K562 (cell line): ENCODE data around the gene BRD7. TPM values are rescaled to one million over a fixed set of nuclear protein-coding genes. Genes with fewer than 3 reads are reported as not detected.
A peak's percentile ranks its signal among the peaks of the same experiment; 100 is the strongest.

Source experiments
- ATAC-seq: fragments of 200-7000 bp; cut with Tn5 transposase; 3 replicates; pipeline ENCODE4 v1.9.1; 2020; ENCODE audit warnings: moderate library complexity
- BruUV-seq: library from RNA; stranded (reverse); fragments of 400-500 nt; replicated peaks from 2 replicates; lab custom pipeline; 2021; lab: Mats Ljungman, UMichigan
- CTCF ChIA-PET: fragments of 300-600 bp; formaldehyde crosslinking; extraction: SDS; loops from one replicate; lab custom pipeline; 2021; ENCODE audit warnings: low intra/inter-chr PET ratio; lab: Yijun Ruan, JAX
- POLR2A ChIA-PET: fragments of 300-600, 350-650 bp; sonication (Branson Sonifier 250); formaldehyde crosslinking; extraction: SDS; loops from one replicate; lab custom pipeline; 2021; ENCODE audit warnings: antibody characterized with exemption, inconsistent platforms; lab: Yijun Ruan, JAX
- DNase-seq, 4 experiments: peaks; one replicate each; pipeline versions ENCODE4 v3.0.0 to v3.0.0-alpha.2; 2011 to 2018; ENCODE audit warnings: low spot score in 3 of 4, mixed read lengths in 3 of 4; ENCODE audit errors: extremely low read depth in 1 of 4
- FAIRE-seq: peaks from 2 replicates; lab custom pipeline; 2011; peaks lifted over from hg19 to GRCh38; lab: Jason Lieb, UNC
- H2AFZ ChIP-seq: 2 replicates; pipeline ENCODE4 v1.6.0; 2011; ENCODE audit warnings: low read depth, low read length, control low read depth, inconsistent platforms
- H3K27ac ChIP-seq: fragments of 200-600 bp; 3 replicates; pipeline ENCODE4 v1.8.0; 2011; ENCODE audit warnings: low read depth, mild to moderate bottlenecking, control low read depth, inconsistent platforms, low read length, moderate library complexity, mixed read lengths; ENCODE audit errors: extremely low read depth
- H3K27me3 ChIP-seq, 2 experiments: fragments of 300-600 bp in 1 of 2; 2 replicates in 1 of 2; 3 replicates in 1 of 2; pipeline versions ENCODE4 v1.6.0 to v1.8.0; 2011; ENCODE audit warnings: inconsistent platforms in 2 of 2, low read length in 2 of 2, mild to moderate bottlenecking in 1 of 2, mixed read lengths in 1 of 2, moderate library complexity in 1 of 2; ENCODE audit not compliant: control insufficient read depth in 2 of 2, insufficient read depth in 2 of 2
- H3K36me3 ChIP-seq: fragments of 300-600 bp; 3 replicates; pipeline ENCODE4 v1.8.0; 2011; ENCODE audit warnings: mild to moderate bottlenecking, low read length, inconsistent platforms; ENCODE audit not compliant: control insufficient read depth, insufficient read depth
- H3K4me1 ChIP-seq, 2 experiments: fragments of 200-600 bp in 1 of 2; replicated peaks in 1 of 2; 2 replicates in 1 of 2; 3 replicates in 1 of 2; pipeline versions ENCODE4 v1.5.1 to v1.8.0; 2011; ENCODE audit warnings: inconsistent platforms in 2 of 2, low read length in 2 of 2, mild to moderate bottlenecking in 1 of 2, mixed read lengths in 1 of 2, moderate library complexity in 1 of 2; ENCODE audit not compliant: control insufficient read depth in 2 of 2, insufficient read depth in 2 of 2
- H3K4me2 ChIP-seq: 2 replicates; pipeline ENCODE4 v1.6.1; 2011; ENCODE audit warnings: low read length, control low read depth, inconsistent platforms, mixed read lengths; ENCODE audit not compliant: insufficient read depth
- H3K4me3 ChIP-seq: fragments of 200-600 bp; sonication (generic), shearing (Covaris generic); 2 replicates; pipeline ENCODE4 v1.5.1; 2016; ENCODE audit warnings: control low read depth, inconsistent platforms
- H3K79me2 ChIP-seq: fragments of 200-600 bp; 3 replicates; pipeline ENCODE4 v1.8.0; 2011; ENCODE audit warnings: low read length, inconsistent platforms; ENCODE audit not compliant: control insufficient read depth, insufficient read depth
- H3K9ac ChIP-seq, 2 experiments: 2 replicates each; pipeline versions ENCODE4 v1.6.0 to v1.6.1; 2011; ENCODE audit warnings: low read depth in 2 of 2, low read length in 2 of 2, control low read depth in 1 of 2, inconsistent platforms in 1 of 2, mild to moderate bottlenecking in 1 of 2, mixed read lengths in 1 of 2; ENCODE audit not compliant: insufficient read depth in 1 of 2
- H3K9me1 ChIP-seq: one replicate; pipeline ENCODE4 v1.6.0; 2011; ENCODE audit warnings: inconsistent platforms, mild to moderate bottlenecking, low read length, moderate library complexity; ENCODE audit not compliant: control insufficient read depth, insufficient read depth
- H3K9me3 ChIP-seq: replicated peaks from 2 replicates; pipeline ENCODE4 v1.5.1; 2011; ENCODE audit warnings: low read depth, low read length, inconsistent platforms; ENCODE audit not compliant: control insufficient read depth, insufficient read depth
- H4K20me1 ChIP-seq: replicated peaks from 2 replicates; pipeline ENCODE4 v1.6.1; 2011; ENCODE audit warnings: low read length, inconsistent platforms, mixed read lengths; ENCODE audit not compliant: control insufficient read depth, insufficient read depth
- BCLAF1 ChIP-seq, 2 experiments: fragments of 450-650 bp in 1 of 2; IDR thresholded peaks; 2 replicates each; pipeline ENCODE4 v1.6.1; 2011 to 2017; ENCODE audit warnings: low read depth in 2 of 2, antibody characterized with exemption in 1 of 2, borderline replicate concordance in 1 of 2, low read length in 1 of 2, mild to moderate bottlenecking in 1 of 2, mixed read lengths in 1 of 2; ENCODE audit not compliant: control insufficient read depth in 1 of 2
- CBX3 ChIP-seq, 2 experiments: IDR thresholded peaks; 1 replicate in 1 of 2; 2 replicates in 1 of 2; pipeline ENCODE4 v1.6.1; 2012; ENCODE audit warnings: inconsistent platforms in 2 of 2, low read length in 2 of 2, borderline replicate concordance in 1 of 2, control low read depth in 1 of 2
- E2F4 ChIP-seq: sonication (generic); formaldehyde crosslinking; IDR thresholded peaks from 2 replicates; pipeline ENCODE4 v1.8.0; 2022; ENCODE audit warnings: mild to moderate bottlenecking, low read depth, missing genetic modification reagents
- ELF2 ChIP-seq: fragments of 250-450 bp; sonication (Bioruptor Pico); IDR thresholded peaks from 2 replicates; pipeline ENCODE4 v1.5.0; 2021; ENCODE audit warnings: mild to moderate bottlenecking
- HCFC1 ChIP-seq: IDR thresholded peaks from 2 replicates; pipeline ENCODE4 v1.6.1; 2012; ENCODE audit warnings: low read depth, low read length, improper control_type of control experiment
- KAT2B ChIP-seq: IDR thresholded peaks from one replicate; pipeline ENCODE4 v1.6.1; 2012; ENCODE audit warnings: low read depth, mild to moderate bottlenecking, control low read depth, inconsistent platforms, low read length, moderate library complexity
- PKNOX1 ChIP-seq: fragments of 450-650 bp; IDR thresholded peaks from 2 replicates; pipeline ENCODE4 v1.6.1; 2016
- RAD21 ChIP-seq, 2 experiments: fragments of 250-450 bp in 1 of 2; fragments of 450-650 bp in 1 of 2; sonication (Bioruptor Pico) in 1 of 2; formaldehyde crosslinking in 1 of 2; IDR thresholded peaks in 1 of 2; conservative IDR thresholded peaks in 1 of 2; 2 replicates each; pipeline versions ENCODE4 v1.4.0 to v1.8.0; 2020 to 2022; ENCODE audit warnings: mild to moderate bottlenecking in 2 of 2, moderate library complexity in 1 of 2
- RNF2 ChIP-seq: sonication (generic); IDR thresholded peaks from 2 replicates; pipeline ENCODE4 v1.6.1; 2016
- STAT5A ChIP-seq: IDR thresholded peaks from 2 replicates; pipeline ENCODE4 v1.6.1; 2012; ENCODE audit warnings: low read length, inconsistent platforms, borderline replicate concordance
- TRIM25 ChIP-seq: fragments of 450-650 bp; IDR thresholded peaks from 2 replicates; pipeline ENCODE4 v1.7.0; 2016; ENCODE audit warnings: borderline replicate concordance
- ZNF282 ChIP-seq: sonication (generic); formaldehyde crosslinking; IDR thresholded peaks from 2 replicates; pipeline ENCODE4 v1.8.1; 2023; ENCODE audit warnings: missing genetic modification reagents
- ZNF354B ChIP-seq: fragments of 250-450 bp; sonication (Bioruptor Pico); IDR thresholded peaks from 2 replicates; pipeline ENCODE4 v1.4.0; 2020
- ZNF511 ChIP-seq: sonication (generic); formaldehyde crosslinking; IDR thresholded peaks from 2 replicates; pipeline ENCODE4 v1.8.0; 2022; ENCODE audit warnings: mild to moderate bottlenecking, missing genetic modification reagents
- WGBS: fragments of 100-300 bp; shearing (Covaris generic); methylation state at CpG from one replicate; pipeline ENCODE4 v1.1.6; 2016; ENCODE audit warnings: low coverage, mixed read lengths; ENCODE audit not compliant: insufficient coverage; ENCODE audit errors: missing lambda C conversion rate; 5-methylcytosine and 5-hydroxymethylcytosine counted together
- in situ Hi-C: fragments of 300-500 bp; cut with MboI; formaldehyde crosslinking; loops from 4 replicates; pipeline ENCODE4 v1.15.0; 2018; ENCODE audit warnings: inconsistent platforms, mixed read lengths
- intact Hi-C: fragments of 100-400 bp; cut with micrococcal nuclease; formaldehyde crosslinking; loops from 2 replicates; pipeline ENCODE4 v1.14.2; 2022
- polyA plus RNA-seq, 8 experiments: library from polyadenylated mRNA; depleted of rRNA in 4 of 8; stranded (reverse) in 5 of 8; unstranded in 3 of 8; fragments of >200 nt; fragmentation: Nextera tagmentation in 2 of 8; fragmentation: Illumina TruSeq in 1 of 8; extraction: Ambion mirVana in 2 of 8; extraction: Trizol in 1 of 8; gene quantifications; 2 replicates each; pipeline versions ENCODE4 v1.2.1 to v1.2.3, GENCODE V29; 2011 to 2014; ENCODE audit warnings: inconsistent platforms in 1 of 8, missing spikeins in 1 of 8
- total RNA-seq, 7 experiments: library from RNA; depleted of rRNA in 6 of 7; stranded (reverse); fragments of >200 nt in 6 of 7; fragmentation: Illumina TruSeq in 2 of 7; extraction: Trizol in 2 of 7; gene quantifications; 2 replicates each; pipeline versions ENCODE4 v1.2.1 to v1.2.3, GENCODE V29; 2011 to 2021; ENCODE audit warnings: low replicate concordance in 1 of 7

The BRD7 gene
- total and polyA plus RNA-seq, 9 of the 15 experiments (the other 6 are each of a cell fraction or from before 2014, with no cell fraction given) = 20.6 to 101 (median 68.7) TPM

GRCh38 chr16:50402298-50402895 lies 33.6 kb upstream of the BRD7 start:
- 2% methylated on average over 9 of the region's 9 CpGs for WGBS
- H3K4me2 ChIP-seq = no peak overlapping the region
- no peak overlapping the region for H3K27ac ChIP-seq
- H3K9me3 ChIP-seq = no peaks in the 10 kb centered on the region
- no peaks in the 10 kb centered on the region for H4K20me1 ChIP-seq
- intact Hi-C loops = no loop called here
- POLR2A ChIA-PET = no interaction called here
- BruUV-seq = no TSS peak
- DNase-seq = no peak
- peaks cover 2% of the 10 kb centered on the region for H3K9me1 ChIP-seq
- no peak overlapping the region for H2AFZ ChIP-seq
- CTCF ChIA-PET = no interaction called here
- H3K4me3 ChIP-seq = no peak overlapping the region
- H3K27me3 ChIP-seq = peaks cover 3 to 29% of the 10 kb centered on the region in 2 experiments; a peak in 4 of 5 replicates
- peak; percentile 65 for ATAC-seq
- FAIRE-seq = no peak
- no peaks in the 10 kb centered on the region for H3K36me3 ChIP-seq
- H3K9ac ChIP-seq = no peak overlapping the region
- in situ Hi-C loops = no loop called here
- no peaks in the 10 kb centered on the region for H3K79me2 ChIP-seq
- H3K4me1 ChIP-seq = 0 out of 5 replicates have a peak, but pooled peaks cover 0 to 3% of the 10 kb centered on the region in 2 experiments
- TF ChIP-seq CBX3 (IDR thresholded peaks at IDR 0.05; ENCODE audit: borderline replicate concordance in 1 of 2, low read length in 2 of 2) (no peak), ZNF282 (CRISPR knock-in tag) (no peak), ZNF354B (CRISPR knock-in tag) (no peak), KAT2B (no peak), ZNF511 (CRISPR knock-in tag) (no peak), TRIM25 (no peak), STAT5A (no peak), RAD21 (CRISPR knock-in tag; conservative IDR thresholded peaks at IDR 0.05 in 1 of 2, IDR thresholded peaks at IDR 0.05 in 1 of 2) (peak in 1 of 2 experiments; percentile 40; a peak in 1 of 4 replicates), RNF2 (no peak), PKNOX1 (no peak), ELF2 (CRISPR knock-in tag) (no peak), BCLAF1 (IDR thresholded peaks at IDR 0.05; ENCODE audit: borderline replicate concordance in 1 of 2, control insufficient read depth in 1 of 2, low read depth in 2 of 2, low read length in 1 of 2) (no peak), E2F4 (CRISPR knock-in tag) (no peak), HCFC1 (no peak)
